ENCODE measurements around the gene TBX10. TPM values are rescaled to one million over a fixed set of nuclear protein-coding genes. Genes with fewer than 3 reads are reported as not detected.
"Not testable (repeated sequence)": the region's sequence is repeated elsewhere in the genome, so short reads cannot be mapped to it uniquely, and the experiment has no call there.

Gene TBX10
- total RNA-seq, 1 experiment from 2014 or later, result not detected

DNA sequence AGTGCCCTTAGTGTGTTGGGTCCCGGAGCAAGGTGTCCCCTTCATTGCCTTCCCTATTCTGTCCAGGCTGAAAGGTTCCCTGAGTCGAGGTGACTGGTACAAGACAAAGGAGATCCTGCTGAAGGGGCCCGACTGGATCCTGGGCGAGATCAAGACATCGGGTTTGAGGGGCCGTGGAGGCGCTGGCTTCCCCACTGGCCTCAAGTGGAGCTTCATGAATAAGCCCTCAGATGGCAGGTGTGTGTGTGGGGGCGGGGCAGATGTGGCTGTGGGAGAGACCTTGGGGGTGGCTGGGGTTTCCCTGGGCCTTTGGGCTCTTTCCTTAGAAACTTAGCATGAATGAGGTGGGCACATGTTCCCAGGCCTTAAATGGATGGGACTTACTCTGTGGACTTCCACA is 31.1 kb downstream of the TBX10 start:
- in situ Hi-C loops (cut with HindIII; ENCODE audit: low sequenced_read_pairs), result no loop called here
- DNase-seq (ENCODE audit: low spot score), result no peak

DNA sequence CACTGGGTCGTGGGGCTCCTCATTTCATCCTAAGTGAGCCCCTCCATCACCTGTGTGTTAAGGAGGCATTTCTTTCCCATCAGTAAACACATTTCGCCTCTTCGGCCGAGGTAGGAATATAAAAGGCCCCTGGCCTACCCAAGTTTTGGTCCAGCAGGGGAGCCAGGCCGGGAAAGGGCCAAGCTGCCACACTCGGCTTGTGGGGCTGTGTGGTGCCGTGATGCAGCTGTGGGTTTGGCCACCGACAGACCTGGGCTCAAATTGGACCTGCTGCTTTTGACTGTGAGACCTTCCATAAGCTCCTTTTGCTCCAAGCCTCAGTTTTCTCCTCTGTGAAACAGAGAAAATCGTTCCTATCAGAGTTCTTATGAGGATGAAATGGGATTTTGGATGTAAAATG is 32.1 kb downstream of the TBX10 start:
- in situ Hi-C loops (cut with HindIII; ENCODE audit: low sequenced_read_pairs), result no loop called here
- DNase-seq (ENCODE audit: low spot score), result no peak

DNA sequence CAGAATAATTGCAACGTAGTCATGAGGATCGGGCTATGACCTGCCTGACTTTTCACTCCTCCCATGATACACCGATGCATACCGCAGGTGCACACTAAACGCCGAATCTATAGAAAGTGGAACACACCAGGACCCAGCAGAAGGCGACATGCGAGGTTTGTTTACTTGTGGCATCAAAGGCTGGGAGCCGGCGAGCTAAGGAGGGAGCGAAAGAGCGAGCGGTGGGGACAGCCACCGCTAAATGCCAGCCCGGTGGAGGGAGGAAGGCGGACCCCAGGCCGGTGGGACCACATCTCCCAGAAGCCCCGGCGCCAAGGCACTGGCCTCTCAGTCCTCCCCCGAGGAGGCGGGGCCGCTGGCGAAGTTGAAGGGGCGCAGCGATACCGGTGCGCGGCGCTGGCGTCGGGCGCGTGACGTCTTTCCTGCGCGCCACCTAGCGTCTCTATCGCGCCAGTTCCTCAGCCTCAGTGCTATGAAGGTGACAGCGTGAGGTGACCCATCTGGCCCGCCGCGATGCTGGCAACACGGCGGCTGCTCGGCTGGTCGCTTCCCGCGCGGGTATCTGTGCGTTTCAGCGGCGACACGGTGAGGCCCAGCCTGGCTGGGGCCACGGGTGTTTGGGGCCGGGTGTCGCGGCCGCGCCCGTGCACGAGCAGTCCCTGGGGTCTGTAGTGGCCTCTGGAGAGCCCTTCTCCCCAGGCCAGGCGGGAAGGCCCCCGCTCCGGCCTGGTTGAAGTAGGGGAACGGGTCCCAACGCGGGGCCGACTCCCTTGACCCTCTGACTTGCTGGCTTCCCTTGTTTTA is 32.9 kb downstream of the TBX10 start, which contains the start of gene NDUFV1:
NDUFV1 (plus strand) TSS at position 445 of the 804 bp plus-strand sequence; CDS start at position 514, 69 bp downstream.
- peak; percentile 97 for DNase-seq (ENCODE audit: low spot score)
- in situ Hi-C loops (cut with HindIII; ENCODE audit: low sequenced_read_pairs), result no loop called here

DNA sequence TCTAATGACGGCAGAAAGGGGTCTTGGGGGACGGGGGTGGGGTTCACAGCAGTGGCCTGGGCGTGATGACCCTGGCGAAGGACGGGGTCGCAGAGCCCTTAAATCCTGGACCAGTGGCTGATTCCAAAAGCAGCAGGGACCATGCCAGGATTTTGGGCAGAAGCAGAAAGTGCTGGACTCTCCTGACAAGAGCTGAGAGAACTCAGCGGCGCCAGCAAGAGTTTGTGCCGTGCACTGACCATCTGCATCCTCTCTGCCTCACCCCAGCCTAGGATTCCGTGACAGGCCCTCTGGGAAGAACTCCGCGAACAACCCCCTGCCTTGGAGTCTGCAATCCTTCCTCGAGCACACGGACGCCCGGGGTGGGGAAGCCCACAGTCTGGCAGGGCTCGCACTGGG is 33.5 kb downstream of the TBX10 start:
- no peak for DNase-seq (ENCODE audit: low spot score)
- in situ Hi-C loops (cut with HindIII; ENCODE audit: low sequenced_read_pairs), result no loop called here

DNA sequence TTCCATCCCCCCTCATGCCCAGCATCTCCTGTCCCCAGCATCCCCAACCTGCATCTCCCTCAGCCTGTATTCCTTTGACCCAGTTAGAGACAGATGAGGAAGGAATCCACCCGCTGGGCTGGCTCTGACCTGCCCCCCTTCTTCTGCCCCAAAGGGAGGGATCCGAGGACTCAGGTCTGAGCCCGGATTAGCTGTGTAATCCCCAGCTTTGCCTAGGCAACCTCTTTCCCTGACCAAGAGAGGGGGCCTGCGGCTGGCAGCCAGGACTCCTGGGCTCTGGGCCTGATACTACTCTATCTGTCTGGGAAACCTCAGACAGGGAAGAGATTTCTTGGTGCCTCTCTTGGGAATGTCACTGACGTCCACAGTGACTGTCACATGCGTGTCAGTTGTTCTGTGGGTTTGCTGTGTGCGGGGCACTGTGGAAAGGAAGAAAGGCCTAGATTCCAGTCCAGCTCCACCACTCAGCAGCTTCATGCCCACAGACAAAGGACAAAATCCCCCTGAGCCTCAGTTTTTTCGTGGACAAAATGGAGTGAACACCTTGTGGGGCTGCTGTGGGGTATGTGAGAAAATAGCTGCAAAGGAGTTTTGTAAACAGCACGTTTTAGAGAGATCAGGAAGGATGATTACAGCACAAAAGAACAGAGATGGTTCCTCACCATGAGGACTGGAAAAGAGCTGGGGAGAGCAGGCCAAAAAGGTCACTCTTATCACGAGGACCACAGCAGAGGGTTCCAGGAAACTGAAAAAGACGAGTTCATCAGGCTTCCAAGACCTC is 34.1 kb downstream of the TBX10 start:
- in situ Hi-C loops (cut with HindIII; ENCODE audit: low sequenced_read_pairs), result no loop called here
- DNase-seq (ENCODE audit: low spot score), result peak; percentile 26

DNA sequence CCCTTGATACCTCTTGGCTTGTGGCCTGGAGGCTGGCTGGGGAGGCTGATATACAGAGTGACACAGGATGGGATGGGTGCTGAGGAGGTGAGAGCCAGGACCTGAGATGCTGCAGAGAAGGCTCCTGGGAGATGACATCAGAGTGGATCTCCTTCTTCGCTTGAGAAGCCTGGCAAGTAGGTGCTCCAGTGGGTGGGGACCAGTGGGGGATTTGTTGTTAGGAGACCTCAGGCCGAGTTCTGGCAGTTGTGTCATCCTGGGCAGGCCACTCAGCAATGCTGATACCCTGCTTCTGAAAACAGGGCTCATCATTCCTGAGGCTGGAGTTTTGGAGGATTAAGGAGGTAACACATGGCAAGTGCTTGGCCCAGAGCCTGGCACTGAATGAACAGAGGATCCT is 34.7 kb downstream of the TBX10 start:
- in situ Hi-C loops (cut with HindIII; ENCODE audit: low sequenced_read_pairs), result no loop called here
- no peak for DNase-seq (ENCODE audit: low spot score)

DNA sequence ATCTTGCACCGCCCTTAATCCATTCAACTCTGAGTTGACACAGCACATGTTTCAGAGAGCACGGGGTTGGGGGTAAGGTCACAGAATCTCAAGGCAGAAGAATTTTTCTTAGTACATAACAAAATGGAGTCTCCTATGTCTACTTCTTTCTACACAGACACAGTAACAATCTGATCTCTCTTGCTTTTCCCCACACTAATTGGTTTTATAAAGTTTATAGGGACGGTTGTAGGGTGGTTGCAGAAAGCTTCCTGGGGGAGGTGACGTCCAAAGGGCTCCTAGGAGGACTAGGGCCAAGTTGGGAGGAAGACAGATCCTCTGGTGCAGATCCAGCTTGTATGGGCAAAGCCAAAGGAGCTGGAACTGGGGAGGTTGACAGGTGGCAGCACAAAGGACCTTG is 35.4 kb downstream of the TBX10 start:
- DNase-seq (ENCODE audit: low spot score); in situ Hi-C loops (cut with HindIII; ENCODE audit: low sequenced_read_pairs): not testable (repeated sequence)

DNA sequence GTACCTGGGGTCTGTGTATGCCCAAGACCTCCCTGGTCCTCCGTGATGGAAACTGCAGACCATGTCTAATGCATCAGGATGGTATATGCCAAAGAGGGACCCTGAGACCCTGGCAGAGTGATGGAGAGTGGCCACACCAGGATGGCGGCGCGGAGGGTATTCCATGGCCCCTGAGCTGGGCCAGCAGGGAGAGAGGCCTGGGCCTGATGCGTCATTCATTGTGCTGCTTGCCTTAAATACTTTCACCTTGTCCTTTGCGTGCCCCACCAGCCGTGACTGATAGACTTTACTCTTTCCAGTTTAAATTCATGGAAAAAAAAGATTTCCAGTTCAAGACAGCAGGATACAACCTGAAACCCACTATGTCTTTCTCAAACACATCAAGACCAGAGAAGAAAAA is 38.5 kb downstream of the TBX10 start:
- in situ Hi-C loops (cut with HindIII; ENCODE audit: low sequenced_read_pairs), result no loop called here
- no peak for DNase-seq (ENCODE audit: low spot score)

DNA sequence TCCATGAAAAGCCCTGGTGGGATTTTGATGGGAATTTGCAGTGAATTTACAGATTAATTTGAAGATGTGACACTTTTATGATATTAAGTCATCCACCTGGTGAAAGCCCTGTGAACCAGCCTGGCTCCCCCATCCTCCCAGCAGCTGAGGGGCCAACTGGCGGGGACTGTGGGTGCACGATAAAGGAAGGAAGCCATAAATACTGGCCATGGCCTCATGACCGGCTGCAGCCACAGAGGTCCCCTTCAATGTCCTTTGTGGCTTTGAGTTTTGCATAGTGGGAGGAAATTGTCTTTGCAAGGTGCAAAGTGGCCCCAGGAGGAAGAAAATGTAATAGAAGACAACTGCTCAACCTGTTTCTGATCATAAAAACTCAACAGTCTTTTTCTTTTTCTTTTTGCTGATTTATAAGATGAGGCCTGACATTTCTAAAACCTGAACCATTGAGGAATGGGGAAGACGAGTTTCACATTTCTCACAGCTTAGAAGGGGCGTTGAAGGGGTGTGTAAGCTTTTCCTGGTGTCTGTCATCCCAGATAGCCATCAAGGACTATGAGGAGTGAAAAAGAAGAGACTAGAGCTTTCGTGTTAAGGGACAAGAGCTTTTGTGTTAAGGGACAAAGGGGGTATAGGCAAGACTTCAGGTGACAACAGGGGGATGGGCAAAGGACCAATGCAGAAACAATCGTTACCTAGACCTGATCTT is 39.1 kb downstream of the TBX10 start:
- in situ Hi-C loops (cut with HindIII; ENCODE audit: low sequenced_read_pairs), result no loop called here
- no peak for DNase-seq (ENCODE audit: low spot score)

DNA sequence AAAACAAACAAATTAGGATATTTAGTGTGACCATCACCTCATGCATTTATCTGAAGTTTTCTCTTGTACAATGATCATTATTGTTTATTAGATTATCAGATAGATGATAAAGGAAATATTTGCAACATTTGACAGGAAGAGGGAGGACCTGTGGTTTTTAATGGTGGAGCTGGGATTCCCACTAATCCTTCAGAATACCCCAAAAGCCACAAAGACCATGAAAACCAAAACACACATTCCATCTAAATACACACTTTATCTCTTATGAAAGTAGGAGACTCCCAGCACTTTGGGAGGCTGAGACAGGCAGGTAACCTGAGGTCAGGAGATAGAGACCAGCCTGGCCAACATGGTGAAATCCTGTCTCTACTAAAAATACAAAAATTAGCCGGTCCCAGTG is 40.4 kb downstream of the TBX10 start:
- DNase-seq (ENCODE audit: low spot score), result no peak
- in situ Hi-C loops (cut with HindIII; ENCODE audit: low sequenced_read_pairs), result no loop called here

DNA sequence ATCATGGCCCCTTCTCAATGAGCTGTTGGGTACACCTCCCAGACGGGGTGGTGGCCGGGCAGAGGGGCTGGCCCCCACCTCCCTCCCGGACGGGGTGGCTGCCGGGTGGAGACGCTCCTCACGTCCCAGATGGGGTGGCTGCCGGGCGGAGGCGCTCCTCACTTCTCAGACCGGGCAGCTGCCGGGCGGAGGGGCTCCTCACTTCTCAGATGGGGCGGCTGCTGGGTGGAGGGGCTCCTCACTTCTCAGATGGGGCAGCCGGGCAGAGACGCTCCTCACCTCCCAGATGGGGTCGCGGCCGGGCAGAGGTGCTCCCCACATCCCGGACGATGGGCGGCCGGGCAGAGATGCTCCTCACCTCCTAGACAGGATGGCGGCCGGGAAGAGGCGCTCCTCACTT is 41.6 kb downstream of the TBX10 start:
- in situ Hi-C loops (cut with HindIII; ENCODE audit: low sequenced_read_pairs); DNase-seq (ENCODE audit: low spot score): not testable (repeated sequence)

DNA sequence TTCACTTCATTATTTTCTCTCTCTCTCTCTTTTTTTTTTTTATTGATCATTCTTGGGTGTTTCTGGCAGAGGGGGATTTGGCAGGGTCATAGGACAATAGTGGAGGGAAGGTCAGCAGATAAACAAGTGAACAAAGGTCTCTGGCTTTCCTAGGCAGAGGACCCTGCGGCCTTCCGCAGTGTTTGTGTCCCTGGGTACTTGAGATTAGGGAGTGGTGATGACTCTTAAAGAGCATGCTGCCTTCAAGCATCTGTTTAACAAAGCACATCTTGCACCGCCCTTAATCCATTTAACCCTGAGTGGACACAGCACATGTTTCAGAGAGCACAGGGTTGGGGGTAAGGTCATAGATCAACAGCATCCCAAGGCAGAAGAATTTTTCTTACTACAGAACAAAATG is 42.1 kb downstream of the TBX10 start:
- DNase-seq (ENCODE audit: low spot score); in situ Hi-C loops (cut with HindIII; ENCODE audit: low sequenced_read_pairs): not testable (repeated sequence)

DNA sequence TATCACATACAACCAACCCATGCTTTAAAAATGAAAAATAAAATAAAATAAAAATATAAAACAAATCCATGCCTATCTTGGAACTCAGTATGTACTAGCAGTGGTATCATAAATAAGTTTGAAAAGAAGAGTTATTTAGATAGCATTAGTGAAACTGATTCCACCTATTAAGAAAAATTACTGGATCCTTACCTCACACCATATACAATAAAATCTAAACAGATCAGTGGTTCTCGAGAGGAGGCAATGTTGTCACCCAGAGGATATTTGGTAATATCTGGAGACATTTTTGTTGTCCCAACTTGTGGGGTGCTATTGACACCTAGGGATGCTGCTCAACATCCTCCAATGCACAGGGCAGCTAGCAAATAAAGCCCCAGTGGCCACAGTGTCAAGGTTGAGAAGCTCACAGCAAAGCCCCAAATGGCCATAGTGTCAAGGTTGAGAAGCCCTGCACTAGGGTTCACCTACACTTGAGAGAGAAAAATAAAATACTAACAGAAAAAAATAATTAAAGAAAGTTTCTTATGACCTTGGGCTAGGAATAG is 42.7 kb downstream of the TBX10 start:
- DNase-seq (ENCODE audit: low spot score), result no peak
- in situ Hi-C loops (cut with HindIII; ENCODE audit: low sequenced_read_pairs), result no loop called here

DNA sequence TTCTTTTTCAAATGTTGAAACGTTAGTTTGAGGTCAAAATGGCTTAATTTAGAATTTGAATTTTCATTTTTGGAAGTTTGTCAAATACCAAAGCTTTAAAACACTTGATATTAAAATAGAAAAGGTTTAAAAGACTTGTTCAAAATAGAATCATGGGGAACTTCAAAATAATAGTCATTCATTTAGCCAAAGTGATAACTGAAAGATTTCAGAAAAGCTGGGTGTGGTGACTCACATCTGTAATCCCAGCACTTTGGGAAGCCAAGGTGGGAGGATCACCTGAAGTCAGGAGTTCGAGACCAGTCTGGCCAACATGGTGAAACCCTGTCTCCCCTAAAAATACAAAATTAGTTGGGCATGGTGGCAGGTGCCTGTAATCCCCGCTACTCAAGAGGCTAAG is 45.1 kb downstream of the TBX10 start:
- in situ Hi-C loops (cut with HindIII; ENCODE audit: low sequenced_read_pairs), result no loop called here
- no peak for DNase-seq (ENCODE audit: low spot score)

DNA sequence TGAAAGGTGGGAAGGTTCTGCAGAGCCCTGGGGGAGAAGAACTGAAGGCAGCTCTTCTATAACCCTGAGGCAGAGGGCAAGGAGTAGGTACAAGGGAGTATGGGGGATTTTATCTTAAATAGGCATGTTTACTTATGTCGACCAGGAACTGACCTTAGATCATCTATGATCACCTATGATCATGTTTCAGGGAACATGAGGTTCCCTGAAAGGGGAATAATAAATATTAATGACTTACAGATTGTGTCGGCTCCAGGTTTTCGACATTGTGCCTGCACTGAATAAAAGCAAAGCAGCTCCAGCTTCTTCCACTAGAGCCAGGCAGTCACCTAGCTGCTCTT is 46.0 kb downstream of the TBX10 start:
- DNase-seq (ENCODE audit: low spot score), result no peak
- in situ Hi-C loops (cut with HindIII; ENCODE audit: low sequenced_read_pairs), result no loop called here

DNA sequence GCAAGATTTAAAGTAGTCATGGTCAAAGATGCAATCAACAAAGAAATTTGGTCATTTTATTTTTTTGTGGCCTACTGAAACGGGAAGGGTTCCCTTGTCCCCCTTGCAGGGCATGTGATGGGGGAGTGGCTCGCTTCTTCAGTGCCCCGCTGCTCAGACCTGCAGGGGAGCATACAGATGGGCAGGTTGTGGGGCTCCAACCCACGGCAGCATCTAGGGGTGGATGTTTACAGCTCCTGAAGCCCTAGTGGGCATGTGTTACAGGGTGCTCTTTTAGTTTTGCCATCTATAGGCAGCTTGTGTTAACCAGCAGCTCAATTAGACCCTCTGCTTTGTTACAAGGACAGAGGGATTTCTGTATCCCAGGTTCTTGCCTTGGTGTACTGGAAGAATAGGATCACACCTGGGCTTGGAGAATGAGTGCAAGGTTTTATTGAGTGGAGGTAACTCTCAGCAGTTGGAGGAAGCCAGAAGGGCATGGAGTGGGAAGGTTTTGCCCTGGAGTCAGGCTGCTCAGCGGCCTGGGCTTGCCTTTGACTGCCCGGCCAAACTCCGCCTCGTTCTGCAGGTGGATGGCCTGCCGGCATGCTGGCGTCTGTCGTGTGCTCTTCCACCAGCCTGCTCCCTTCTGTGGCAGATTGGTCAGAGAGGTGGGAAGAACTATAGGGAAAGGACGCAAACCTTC is 46.5 kb downstream of the TBX10 start:
- in situ Hi-C loops (cut with HindIII; ENCODE audit: low sequenced_read_pairs), result no loop called here
- no peak for DNase-seq (ENCODE audit: low spot score)

DNA sequence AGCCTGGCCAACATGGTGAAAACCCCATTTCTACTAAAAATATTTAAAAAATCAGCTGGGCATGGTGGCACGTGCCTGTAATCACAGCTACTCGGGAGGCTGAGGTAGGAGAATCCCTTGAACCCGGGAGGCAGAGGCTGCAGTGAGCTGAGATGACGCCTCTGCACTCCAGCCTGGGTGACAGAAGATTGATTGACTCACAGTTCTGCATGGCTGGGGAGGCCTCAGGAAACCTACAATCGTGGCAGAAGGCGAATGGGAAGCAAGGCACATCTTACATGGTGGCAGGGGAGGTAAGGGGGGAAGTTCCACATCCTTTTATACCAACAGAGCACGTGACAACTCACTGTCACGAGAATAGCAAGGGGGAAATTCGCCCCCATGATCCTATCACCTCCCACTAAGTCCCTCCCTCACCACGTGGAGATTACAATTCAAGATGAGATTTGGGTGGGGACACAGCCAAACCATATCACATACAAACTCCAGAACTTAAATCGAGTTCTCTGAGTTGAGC is 50.6 kb downstream of the TBX10 start:
- DNase-seq (ENCODE audit: low spot score); in situ Hi-C loops (cut with HindIII; ENCODE audit: low sequenced_read_pairs): not testable (repeated sequence)

DNA sequence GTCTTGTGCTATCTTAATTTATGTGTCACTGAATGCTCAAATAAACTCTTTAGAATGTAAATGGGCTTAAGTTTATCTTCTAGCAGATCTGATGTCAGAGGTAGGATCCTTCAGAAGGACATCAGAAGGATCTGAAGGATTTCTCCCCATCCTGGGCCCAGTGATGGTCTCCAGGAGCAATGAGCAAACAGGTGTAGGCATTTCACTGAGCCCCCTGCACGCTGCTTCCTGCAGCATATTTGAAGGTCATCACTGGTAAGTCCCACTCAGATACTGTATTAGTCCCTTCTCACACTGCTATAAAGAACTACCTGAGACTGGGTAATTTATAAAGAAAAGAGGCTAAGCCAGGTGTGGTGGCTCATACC is 51.4 kb downstream of the TBX10 start:
- in situ Hi-C loops (cut with HindIII; ENCODE audit: low sequenced_read_pairs), result no loop called here

More for the DNA sequence above, 51.4 kb downstream of the TBX10 start:
- DNase-seq (ENCODE audit: low spot score), result no peak

Measured in G401 (cell line).